ENCODE results near the gene GAPVD1. TPM values are rescaled to one million over a fixed set of nuclear protein-coding genes. Genes with fewer than 3 reads are reported as not detected.

Gene GAPVD1
- total RNA-seq, 1 experiment from 2014 or later: 39.5 TPM

DNA sequence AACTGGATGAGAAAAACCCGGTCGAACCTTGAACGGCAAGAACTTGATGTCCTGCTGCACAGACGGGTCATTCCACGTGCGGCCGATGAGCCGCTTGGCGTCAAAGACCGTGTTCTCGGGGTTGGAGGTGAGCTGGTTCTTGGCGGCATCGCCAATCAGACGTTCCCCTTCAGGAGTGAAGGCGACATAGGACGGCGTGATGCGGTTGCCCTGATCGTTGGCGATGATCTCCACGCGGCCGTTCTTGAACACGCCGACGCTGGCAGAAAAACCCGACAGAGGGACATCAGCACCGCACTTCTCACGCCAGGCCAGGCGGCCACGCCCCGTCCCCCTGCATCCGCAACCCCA is 21.0 kb upstream of the GAPVD1 start:
- no peaks in the 10 kb centered on the region; the same call in 1 of the 2 replicates for H3K27me3 Mint-ChIP-seq (ENCODE audit: low read depth)
- H2BK20ac ChIP-seq (ENCODE audit: low read depth, low read length, poor library complexity, severe bottlenecking): no peak overlapping the region
- H3K27ac Mint-ChIP-seq: peak overlapping the region; percentile 95 to 100 (median 99)
- DNase-seq: no peak
- no peaks in the 10 kb centered on the region for H3K27me3 ChIP-seq (ENCODE audit: insufficient read depth, low read length)
- peak overlapping the region; percentile 30 for H3K56ac ChIP-seq (ENCODE audit: insufficient read length, low read depth, low read length)
- peak overlapping the region; percentile 99 for H3K9ac ChIP-seq (ENCODE audit: extremely low read depth, insufficient read length, low read length)
- H2BK12ac ChIP-seq (ENCODE audit: insufficient read length, low read depth, low read length): no peak overlapping the region
- no peak overlapping the region for H3T11ph ChIP-seq (ENCODE audit: low read length)
- H4K91ac ChIP-seq (ENCODE audit: insufficient read length, low read depth, low read length): peak overlapping the region; percentile 33
- TF ChIP-seq, protein P1, sequence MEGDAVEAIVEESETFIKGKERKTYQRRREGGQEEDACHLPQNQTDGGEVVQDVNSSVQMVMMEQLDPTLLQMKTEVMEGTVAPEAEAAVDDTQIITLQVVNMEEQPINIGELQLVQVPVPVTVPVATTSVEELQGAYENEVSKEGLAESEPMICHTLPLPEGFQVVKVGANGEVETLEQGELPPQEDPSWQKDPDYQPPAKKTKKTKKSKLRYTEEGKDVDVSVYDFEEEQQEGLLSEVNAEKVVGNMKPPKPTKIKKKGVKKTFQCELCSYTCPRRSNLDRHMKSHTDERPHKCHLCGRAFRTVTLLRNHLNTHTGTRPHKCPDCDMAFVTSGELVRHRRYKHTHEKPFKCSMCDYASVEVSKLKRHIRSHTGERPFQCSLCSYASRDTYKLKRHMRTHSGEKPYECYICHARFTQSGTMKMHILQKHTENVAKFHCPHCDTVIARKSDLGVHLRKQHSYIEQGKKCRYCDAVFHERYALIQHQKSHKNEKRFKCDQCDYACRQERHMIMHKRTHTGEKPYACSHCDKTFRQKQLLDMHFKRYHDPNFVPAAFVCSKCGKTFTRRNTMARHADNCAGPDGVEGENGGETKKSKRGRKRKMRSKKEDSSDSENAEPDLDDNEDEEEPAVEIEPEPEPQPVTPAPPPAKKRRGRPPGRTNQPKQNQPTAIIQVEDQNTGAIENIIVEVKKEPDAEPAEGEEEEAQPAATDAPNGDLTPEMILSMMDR (conservative IDR thresholded peaks at IDR 0.05): no peak
- H3K23me2 ChIP-seq (ENCODE audit: insufficient read length, low read depth, low read length, poor library complexity, severe bottlenecking): no peaks in the 10 kb centered on the region
- H3K4me3 Mint-ChIP-seq: peak overlapping the region; percentile 97 to 98
- H3K27ac ChIP-seq (ENCODE audit: insufficient read length, low read depth, low read length): no peak overlapping the region
- H3K9me3 ChIP-seq (ENCODE audit: control insufficient read depth, low read depth, low read length): no peaks in the 10 kb centered on the region
- no peak overlapping the region for H2BK120ac ChIP-seq (ENCODE audit: low read depth, low read length, poor library complexity, severe bottlenecking)
- H2AFZ ChIP-seq (ENCODE audit: low read length): no peak overlapping the region
- peaks cover 0 to 4% of the 10 kb centered on the region in 2 experiments; a peak in 1 of 5 replicates for H3K9me3 Mint-ChIP-seq
- H2BK15ac ChIP-seq (ENCODE audit: low read depth, low read length): no peak overlapping the region
- H4K5ac ChIP-seq (ENCODE audit: insufficient read length, low read depth, low read length): peak overlapping the region; percentile 81
- peak overlapping the region; percentile 66 for H2BK5ac ChIP-seq (ENCODE audit: insufficient read length, low read length)
- H3K4me1 Mint-ChIP-seq: peaks cover 24 to 28% of the 10 kb centered on the region in 2 experiments
- H3K18ac ChIP-seq (ENCODE audit: insufficient read length, low read depth, low read length): peak overlapping the region; percentile 86
- peaks cover 42 to 55% (median 51%) of the 10 kb centered on the region in 3 experiments for H3K36me3 Mint-ChIP-seq (ENCODE audit: insufficient read depth in 1 of 3, low read depth in 3 of 3)
- H3K4ac ChIP-seq (ENCODE audit: low read depth, low read length): no peak overlapping the region
- H3K14ac ChIP-seq (ENCODE audit: insufficient read depth, low read length): peak overlapping the region; percentile 91
- H3K4me1 ChIP-seq (ENCODE audit: insufficient read depth, low read length): no peaks in the 10 kb centered on the region
- no peak overlapping the region for H3K23ac ChIP-seq (ENCODE audit: insufficient read length, low read depth, low read length)
- H4K20me1 ChIP-seq (ENCODE audit: control insufficient read depth, insufficient read depth, insufficient read length): peaks cover 2% of the 10 kb centered on the region
- peaks cover 11% of the 10 kb centered on the region; the same call in 1 of the 2 replicates for H3K79me2 ChIP-seq (ENCODE audit: insufficient read depth, low read length)
- peak overlapping the region; percentile 62 for H4K8ac ChIP-seq (replicated peaks; ENCODE audit: insufficient read length, low read depth, low read length)
- peak overlapping the region; percentile 95 for H3K4me2 ChIP-seq (ENCODE audit: insufficient read depth, insufficient read length, low read length)
- no CpG with 5 or more reads among the region's 33 CpGs for WGBS (ENCODE audit: extremely low coverage, insufficient read length, low lambda C conversion rate)
- H3K79me1 ChIP-seq (ENCODE audit: insufficient read depth, low read depth, low read length, poor library complexity, severe bottlenecking): peaks cover 4% of the 10 kb centered on the region
- no peak overlapping the region for H2AK5ac ChIP-seq (ENCODE audit: insufficient read length, low read length)

Data from H9 (cell line).